Right lobe of liver (tissue), 4 donors: ENCODE data around the gene BMP7.

Experiments
- CTCF ChIP-seq, 4 donors: fragments of 200-600 bp in 3 of 4; fragments of 450-650 bp in 1 of 4; IDR thresholded peaks; one replicate each; pipeline versions ENCODE4 v1.5.1 to v1.8.0; 2016 to 2022; ENCODE audit warnings: antibody characterized with exemption in 4 of 4, mild to moderate bottlenecking in 2 of 4
- POLR2A ChIP-seq: fragments of 450-650 bp; IDR thresholded peaks from one replicate; pipeline ENCODE4 v1.6.1; 2017; ENCODE audit warnings: antibody characterized with exemption, mild to moderate bottlenecking
- donor health status: DM: no; HTN: no; CAD: no.
- donor health status: DM: no; HTN: no; CAD: no.
- donor health status: DM: no; HTN: yes; CAD: no.

GRCh38 chr20:57245997-57246396 is 20.4 kb downstream of the BMP7 start:
- no peak for TF ChIP-seq CTCF (IDR thresholded peaks at IDR 0.05)
- no peak for TF ChIP-seq POLR2A
